ENCODE results near the gene TUBB2B.

TUBB2B gene

GRCh38 chr6:3231247-3232016 lies 4.0 kb upstream of the TUBB2B start:
- DNase-seq, result peak; percentile 74

- DNase-seq, result peak; percentile 84
Measured at GRCh38 chr6:3230900-3231246, 3.4 kb upstream of the TUBB2B start.

- DNase-seq, result no peak
Measured at GRCh38 chr6:3230256-3230882, 2.9 kb upstream of the TUBB2B start.

GRCh38 chr6:3229566-3230178 lies 2.2 kb upstream of the TUBB2B start:
- peak; percentile 37 for DNase-seq

- peak; percentile 62 for DNase-seq
Measured at GRCh38 chr6:3228771-3229565, 1.5 kb upstream of the TUBB2B start.

- peak; percentile 78 for DNase-seq
Measured at GRCh38 chr6:3228046-3228671, 706 bp upstream of the TUBB2B start.

GRCh38 chr6:3226481-3227362 lies 731 bp downstream of the TUBB2B start:
- peak; percentile 59 for DNase-seq

- no peak for DNase-seq
Measured at GRCh38 chr6:3226042-3226441, 1.4 kb downstream of the TUBB2B start.

- peak; percentile 49 for DNase-seq
Measured at GRCh38 chr6:3222506-3223038, 4.9 kb downstream of the TUBB2B start.

GRCh38 chr6:3221578-3221977 lies 5.9 kb downstream of the TUBB2B start:
- DNase-seq, result no peak

GRCh38 chr6:3220366-3220765 lies 7.1 kb downstream of the TUBB2B start:
- DNase-seq, result no peak

GRCh38 chr6:3218266-3218665 lies 9.2 kb downstream of the TUBB2B start:
- DNase-seq, result no peak

GRCh38 chr6:3217286-3217685 lies 10.2 kb downstream of the TUBB2B start:
- DNase-seq, result no peak

GRCh38 chr6:3214898-3215297 lies 12.6 kb downstream of the TUBB2B start:
- no peak for DNase-seq

- no peak for DNase-seq
Measured at GRCh38 chr6:3213334-3213695, 14.1 kb downstream of the TUBB2B start.

GRCh38 chr6:3212261-3212660 lies 15.2 kb downstream of the TUBB2B start:
- DNase-seq, result no peak

- DNase-seq, result no peak
Measured at GRCh38 chr6:3211681-3212080, 15.8 kb downstream of the TUBB2B start.

- DNase-seq, result no peak
Measured at GRCh38 chr6:3210024-3210610, 17.3 kb downstream of the TUBB2B start.

GRCh38 chr6:3209114-3210023 lies 18.1 kb downstream of the TUBB2B start:
- peak; percentile 69 for DNase-seq

GRCh38 chr6:3208775-3209113 lies 18.7 kb downstream of the TUBB2B start:
- no peak for DNase-seq
